ENCODE results near the gene TBC1D24. TPM values are rescaled to one million over a fixed set of nuclear protein-coding genes. Genes with fewer than 3 reads are reported as not detected.

Gene TBC1D24
- total and polyA plus RNA-seq, 4 donors, result 9.0 to 35.7 (median 23.3) TPM

DNA sequence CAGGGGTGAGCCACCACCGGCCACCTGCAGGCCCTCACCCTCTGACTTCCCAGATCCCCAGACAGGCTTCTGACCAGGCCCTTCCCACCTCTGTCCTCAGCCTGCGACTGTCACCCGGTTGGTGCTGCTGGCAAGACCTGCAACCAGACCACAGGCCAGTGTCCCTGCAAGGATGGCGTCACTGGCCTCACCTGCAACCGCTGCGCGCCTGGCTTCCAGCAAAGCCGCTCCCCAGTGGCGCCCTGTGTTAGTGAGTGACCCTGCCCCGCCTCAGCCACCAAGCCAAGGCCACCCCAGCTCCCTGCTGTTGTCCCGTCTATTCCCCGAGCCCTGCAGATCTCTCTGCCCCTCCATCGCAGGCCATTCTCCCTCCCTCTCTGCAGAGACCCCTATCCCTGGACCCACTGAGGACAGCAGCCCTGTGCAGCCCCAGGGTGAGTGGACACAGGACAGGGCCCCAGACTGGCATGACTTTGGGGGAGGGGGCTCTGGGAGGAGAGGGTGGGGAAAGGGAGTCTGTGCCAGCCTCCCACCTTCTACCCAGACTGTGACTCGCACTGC is 2.0 kb upstream of the TBC1D24 start:
- Histone ChIP-seq H3K9ac (ENCODE audit: insufficient read depth in 1 of 2, low read length in 2 of 2) (no peak overlapping the region), H3K4me1 (ENCODE audit: control insufficient read depth in 5 of 5, insufficient read depth in 5 of 5, low read length in 5 of 5) (peaks cover 8 to 74% (median 21%) of the 10 kb centered on the region in 5 donors), H3K4me3 (no peak overlapping the region), H3K27ac (ENCODE audit: low read depth in 1 of 2, low read length in 1 of 2) (no peak overlapping the region), H3K27me3 (ENCODE audit: control insufficient read depth in 3 of 3, insufficient read depth in 3 of 3, low read length in 2 of 3) (peaks cover 0 to 8% (median 0%) of the 10 kb centered on the region in 3 donors), H3K36me3 (ENCODE audit: control insufficient read depth in 4 of 4, insufficient read depth in 4 of 4, low read length in 4 of 4) (peaks cover 0 to 2% (median 0%) of the 10 kb centered on the region in 4 donors), H3K9me3 (ENCODE audit: control insufficient read depth in 4 of 4, insufficient read depth in 3 of 4, low read length in 3 of 4) (no peaks in the 10 kb centered on the region)
- TF ChIP-seq, protein P1, sequence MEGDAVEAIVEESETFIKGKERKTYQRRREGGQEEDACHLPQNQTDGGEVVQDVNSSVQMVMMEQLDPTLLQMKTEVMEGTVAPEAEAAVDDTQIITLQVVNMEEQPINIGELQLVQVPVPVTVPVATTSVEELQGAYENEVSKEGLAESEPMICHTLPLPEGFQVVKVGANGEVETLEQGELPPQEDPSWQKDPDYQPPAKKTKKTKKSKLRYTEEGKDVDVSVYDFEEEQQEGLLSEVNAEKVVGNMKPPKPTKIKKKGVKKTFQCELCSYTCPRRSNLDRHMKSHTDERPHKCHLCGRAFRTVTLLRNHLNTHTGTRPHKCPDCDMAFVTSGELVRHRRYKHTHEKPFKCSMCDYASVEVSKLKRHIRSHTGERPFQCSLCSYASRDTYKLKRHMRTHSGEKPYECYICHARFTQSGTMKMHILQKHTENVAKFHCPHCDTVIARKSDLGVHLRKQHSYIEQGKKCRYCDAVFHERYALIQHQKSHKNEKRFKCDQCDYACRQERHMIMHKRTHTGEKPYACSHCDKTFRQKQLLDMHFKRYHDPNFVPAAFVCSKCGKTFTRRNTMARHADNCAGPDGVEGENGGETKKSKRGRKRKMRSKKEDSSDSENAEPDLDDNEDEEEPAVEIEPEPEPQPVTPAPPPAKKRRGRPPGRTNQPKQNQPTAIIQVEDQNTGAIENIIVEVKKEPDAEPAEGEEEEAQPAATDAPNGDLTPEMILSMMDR (IDR thresholded peaks at IDR 0.05; ENCODE audit: control extremely low read depth, extremely low read depth), result no peak
- WGBS, 2 donors, result 84 to 90% methylated on average over 14 of the region's 14 CpGs
- ATAC-seq (ENCODE audit: insufficient read depth, low FRiP score) (no peak), DNase-seq (no peak)

DNA sequence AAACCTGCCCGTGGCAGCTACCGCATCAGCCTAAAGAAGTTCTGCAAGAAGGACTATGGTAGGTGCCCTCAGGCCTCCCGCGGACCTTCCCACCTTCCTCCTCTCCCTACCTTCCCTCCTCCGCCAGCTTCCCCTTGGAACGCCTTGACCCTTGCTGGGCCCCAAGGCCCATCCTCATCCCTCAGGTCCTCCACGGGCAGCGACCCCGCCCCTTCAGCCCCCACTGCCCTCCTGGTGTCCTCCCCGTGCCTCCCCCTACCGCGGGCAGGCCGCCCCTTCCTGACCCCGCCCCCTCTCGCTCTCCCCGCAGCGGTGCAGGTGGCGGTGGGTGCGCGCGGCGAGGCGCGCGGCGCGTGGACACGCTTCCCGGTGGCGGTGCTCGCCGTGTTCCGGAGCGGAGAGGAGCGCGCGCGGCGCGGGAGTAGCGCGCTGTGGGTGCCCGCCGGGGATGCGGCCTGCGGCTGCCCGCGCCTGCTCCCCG is 1.4 kb upstream of the TBC1D24 start:
- Histone ChIP-seq H3K27me3 (ENCODE audit: control insufficient read depth in 3 of 3, insufficient read depth in 3 of 3, low read length in 2 of 3) (peaks cover 0 to 8% (median 0%) of the 10 kb centered on the region in 3 donors), H3K9me3 (ENCODE audit: control insufficient read depth in 4 of 4, insufficient read depth in 3 of 4, low read length in 3 of 4) (no peaks in the 10 kb centered on the region), H3K4me1 (ENCODE audit: control insufficient read depth in 5 of 5, insufficient read depth in 5 of 5, low read length in 5 of 5) (peaks cover 8 to 74% (median 23%) of the 10 kb centered on the region in 5 donors), H3K36me3 (ENCODE audit: control insufficient read depth in 4 of 4, insufficient read depth in 4 of 4, low read length in 4 of 4) (peaks cover 0 to 2% (median 0%) of the 10 kb centered on the region in 4 donors), H3K27ac (ENCODE audit: low read depth in 1 of 2, low read length in 1 of 2) (no peak overlapping the region), H3K4me3 (no peak overlapping the region), H3K9ac (ENCODE audit: insufficient read depth in 1 of 2, low read length in 2 of 2) (no peak overlapping the region)
- ATAC-seq (ENCODE audit: insufficient read depth, low FRiP score) (no peak), DNase-seq (no peak)
- WGBS, 2 donors, result 1 to 5% methylated on average over 43 to 49 of the region's 49 CpGs
- TF ChIP-seq, protein P1 (IDR thresholded peaks at IDR 0.05; ENCODE audit: control extremely low read depth, extremely low read depth), result no peak

DNA sequence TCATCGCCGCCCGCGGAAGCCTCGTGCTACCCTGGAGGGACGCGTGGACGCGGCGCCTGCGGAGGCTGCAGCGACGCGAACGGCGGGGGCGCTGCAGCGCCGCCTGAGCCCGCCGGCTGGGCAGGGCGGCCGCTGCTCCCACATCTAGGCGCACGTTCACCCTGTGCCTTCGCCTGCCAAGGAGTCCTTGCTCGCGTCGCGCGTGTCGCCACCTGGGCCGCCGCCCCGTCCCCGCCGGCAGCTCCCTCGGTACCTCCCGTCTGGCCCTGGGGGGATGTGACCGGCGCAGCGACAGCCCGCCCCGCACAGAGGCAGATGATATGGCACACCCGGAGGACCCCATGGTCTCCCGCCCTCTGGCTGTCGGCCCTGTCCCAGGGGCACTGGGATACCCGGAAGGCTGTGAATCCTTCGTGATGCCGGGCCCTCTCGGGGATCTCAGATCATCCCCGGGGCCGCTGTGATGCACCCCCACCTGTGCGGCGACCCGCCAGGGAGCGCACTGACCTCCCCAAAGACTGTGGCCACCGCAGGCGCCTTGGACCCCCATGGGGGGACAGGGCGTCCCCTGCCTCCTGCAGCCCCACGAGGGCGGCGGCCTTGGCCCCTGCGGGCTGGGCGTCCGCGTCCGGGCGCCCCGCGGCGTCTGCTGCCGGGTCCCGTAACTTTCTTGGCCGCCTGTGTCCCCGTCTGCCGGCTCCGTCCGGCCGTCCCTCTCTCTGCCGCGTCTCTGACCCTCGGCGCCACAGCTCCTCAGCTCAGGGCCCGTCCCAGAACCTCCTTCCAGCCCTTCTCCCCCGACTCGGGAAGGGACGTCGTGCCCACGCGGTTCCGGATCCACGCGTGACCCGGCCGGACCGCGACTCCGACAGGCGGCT is 689 bp upstream of the TBC1D24 start:
- DNase-seq (peak in 2 of 3 donors; percentile 46 to 66), ATAC-seq (ENCODE audit: insufficient read depth, low FRiP score) (peak; percentile 37)
- TF ChIP-seq, protein P1 (IDR thresholded peaks at IDR 0.05; ENCODE audit: control extremely low read depth, extremely low read depth), result peak; percentile 59
- Histone ChIP-seq H3K9ac (ENCODE audit: insufficient read depth in 1 of 2, low read length in 2 of 2) (no peak overlapping the region), H3K4me1 (ENCODE audit: control insufficient read depth in 5 of 5, insufficient read depth in 5 of 5, low read length in 5 of 5) (peaks cover 8 to 67% (median 18%) of the 10 kb centered on the region in 5 donors), H3K27ac (ENCODE audit: low read depth in 1 of 2, low read length in 1 of 2) (peak overlapping the region; percentile 87 to 89), H3K4me3 (peak overlapping the region; percentile 65), H3K27me3 (ENCODE audit: control insufficient read depth in 3 of 3, insufficient read depth in 3 of 3, low read length in 2 of 3) (peaks cover 0 to 4% (median 0%) of the 10 kb centered on the region in 3 donors), H3K9me3 (ENCODE audit: control insufficient read depth in 4 of 4, insufficient read depth in 3 of 4, low read length in 3 of 4) (no peaks in the 10 kb centered on the region), H3K36me3 (ENCODE audit: control insufficient read depth in 4 of 4, insufficient read depth in 4 of 4, low read length in 4 of 4) (peaks cover 0 to 2% (median 0%) of the 10 kb centered on the region in 4 donors)
- WGBS, 2 donors, result 0 to 1% methylated on average over 89 to 100 of the region's 100 CpGs

All from lung (tissue), 12 donors.